ENCODE results near the gene CDCA5. TPM values are rescaled to one million over a fixed set of nuclear protein-coding genes. Genes with fewer than 3 reads are reported as not detected.
"Not testable (repeated sequence)": the region's sequence is repeated elsewhere in the genome, so short reads cannot be mapped to it uniquely, and the experiment has no call there.

Gene CDCA5
- total RNA-seq, 1 experiment from 2014 or later: 90.2 TPM

GRCh38 chr11:65125197-65126056 is 41.6 kb upstream of the CDCA5 start:
- H3K9me3 ChIP-seq (replicated peaks): no peaks in the 10 kb centered on the region
- no peaks in the 10 kb centered on the region for H3K27me3 ChIP-seq (replicated peaks)
- H3K4me1 ChIP-seq (replicated peaks): peaks cover 12% of the 10 kb centered on the region
- no peak for DNase-seq (ENCODE audit: low read depth in 1 of 2, low spot score in 2 of 2)
- no peak overlapping the region for H3K4me3 ChIP-seq
- peaks cover 88% of the 10 kb centered on the region for H3K36me3 ChIP-seq
- no peak overlapping the region for H3K27ac ChIP-seq

DNA sequence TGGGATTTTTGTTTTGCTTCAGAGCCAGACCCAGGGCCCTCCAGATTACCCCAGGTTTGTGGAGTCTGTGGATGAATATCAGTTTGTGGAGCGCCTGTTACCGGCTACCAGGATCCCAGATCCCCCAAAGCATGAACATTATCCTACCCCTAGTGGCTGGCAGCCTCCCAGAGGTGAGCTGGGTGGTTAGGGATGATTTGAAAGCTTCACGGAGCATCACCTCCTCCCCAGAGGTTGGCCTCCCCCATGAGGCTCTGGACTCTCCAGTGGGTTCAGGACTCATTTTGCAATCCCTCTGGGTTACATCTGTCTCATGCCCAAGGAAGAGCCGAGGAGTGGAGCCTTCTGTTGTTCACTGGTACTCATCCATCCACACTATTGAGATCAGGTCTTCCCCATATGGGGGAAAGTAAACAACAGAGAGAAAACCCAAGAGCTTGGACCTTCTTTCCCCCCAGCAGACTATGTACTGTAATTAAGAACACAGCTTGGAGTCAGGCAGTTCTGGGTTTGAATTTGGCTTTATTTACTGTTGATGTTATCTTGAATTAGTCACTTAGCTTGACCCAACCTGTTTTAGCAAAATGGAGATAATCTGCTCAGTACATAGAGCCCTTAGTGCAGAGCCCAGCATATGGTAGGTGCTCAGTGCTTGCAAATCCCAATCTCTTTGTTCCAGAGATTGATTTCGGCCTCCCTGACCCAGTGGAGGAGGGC is 40.8 kb upstream of the CDCA5 start:
- peaks cover 89% of the 10 kb centered on the region for H3K36me3 ChIP-seq
- H3K9me3 ChIP-seq (replicated peaks): no peaks in the 10 kb centered on the region
- no peak overlapping the region for H3K27ac ChIP-seq
- H3K4me3 ChIP-seq: no peak overlapping the region
- DNase-seq (ENCODE audit: low read depth in 1 of 2, low spot score in 2 of 2): no peak
- H3K4me1 ChIP-seq (replicated peaks): peaks cover 12% of the 10 kb centered on the region
- H3K27me3 ChIP-seq (replicated peaks): no peaks in the 10 kb centered on the region

DNA sequence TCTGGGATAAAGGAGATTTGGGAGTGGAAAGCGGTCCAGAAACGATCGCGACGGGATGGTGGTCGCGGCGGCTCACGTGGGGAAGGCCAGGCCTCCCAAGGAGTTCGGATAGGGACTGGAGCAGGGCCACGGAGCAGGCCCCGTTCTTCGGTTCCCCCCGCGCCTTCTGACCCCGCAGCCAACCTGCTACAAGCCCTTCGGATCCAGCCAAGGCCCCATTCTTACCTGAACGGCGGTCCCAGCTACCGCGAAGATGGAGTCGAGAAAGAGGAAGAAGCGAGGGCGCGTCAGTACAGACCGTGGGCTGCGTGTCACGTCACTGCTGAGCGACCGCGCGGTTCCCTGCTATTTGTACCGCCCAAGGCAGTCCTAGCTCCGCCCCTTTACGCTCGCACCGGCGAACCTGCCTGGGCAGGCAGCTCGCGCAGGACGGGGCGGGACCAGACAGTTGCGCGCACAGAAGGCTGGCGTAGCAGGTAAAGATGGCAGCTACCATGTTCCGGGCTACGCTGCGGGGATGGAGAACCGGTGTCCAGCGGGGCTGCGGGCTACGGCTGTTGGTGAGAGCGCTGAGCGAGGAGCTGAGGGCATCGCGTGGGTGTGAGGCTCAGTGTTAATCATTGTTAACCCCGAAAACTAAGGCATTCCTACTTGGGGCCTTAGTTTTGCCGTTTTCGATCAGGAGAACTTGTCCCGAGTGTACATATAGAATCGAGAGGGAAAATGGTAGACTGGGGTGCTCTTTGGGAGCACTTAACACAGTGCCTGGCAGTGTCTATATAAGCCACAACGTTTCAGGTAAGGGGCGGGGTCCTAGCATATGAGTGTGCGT is 38.2 kb upstream of the CDCA5 start, which contains the start of the genes FAU and MRPL49:
Gene FAU, minus strand, starts transcription at position 270 of the 832 bp plus-strand sequence. CDS start 321 bp downstream, outside the sequence.
Gene MRPL49, plus strand, starts transcription at position 457 of the 832 bp plus-strand sequence. Its CDS starts 26 bp downstream, at position 483.
- peak; percentile 94 to 100 for DNase-seq (ENCODE audit: low read depth in 1 of 2, low spot score in 2 of 2)
- Histone ChIP-seq H3K4me3 (peak within 1 kb of the TSS; percentile 71), H3K4me1 (replicated peaks) (peaks cover 12% of the 10 kb centered on the region), H3K9me3 (replicated peaks) (no peaks in the 10 kb centered on the region), H3K36me3 (peaks cover 86% of the 10 kb centered on the region), H3K27me3 (replicated peaks) (no peaks in the 10 kb centered on the region), H3K27ac (peak within 1 kb of the TSS; percentile 49)

GRCh38 chr11:65121447-65121864 is 37.6 kb upstream of the CDCA5 start:
- H3K9me3 ChIP-seq (replicated peaks): no peaks in the 10 kb centered on the region
- H3K27me3 ChIP-seq (replicated peaks): no peaks in the 10 kb centered on the region
- peaks cover 18% of the 10 kb centered on the region for H3K4me1 ChIP-seq (replicated peaks)
- peak in 1 of 2 experiments; percentile 66 for DNase-seq (ENCODE audit: low read depth in 1 of 2, low spot score in 2 of 2)
- H3K27ac ChIP-seq: peak overlapping the region; percentile 49
- peak overlapping the region; percentile 71 for H3K4me3 ChIP-seq
- H3K36me3 ChIP-seq: peaks cover 86% of the 10 kb centered on the region

- Histone ChIP-seq H3K4me1 (replicated peaks) (peaks cover 23% of the 10 kb centered on the region), H3K9me3 (replicated peaks) (no peaks in the 10 kb centered on the region), H3K4me3 (peak overlapping the region; percentile 71), H3K27me3 (replicated peaks) (no peaks in the 10 kb centered on the region), H3K27ac (no peak overlapping the region), H3K36me3 (peaks cover 86% of the 10 kb centered on the region)
- no peak for DNase-seq (ENCODE audit: low read depth in 1 of 2, low spot score in 2 of 2)
Measured at GRCh38 chr11:65120831-65121230, 37.0 kb upstream of the CDCA5 start.

GRCh38 chr11:65119670-65119995 is 35.8 kb upstream of the CDCA5 start:
- no peak for DNase-seq (ENCODE audit: low read depth in 1 of 2, low spot score in 2 of 2)
- Histone ChIP-seq H3K27me3 (replicated peaks) (no peaks in the 10 kb centered on the region), H3K9me3 (replicated peaks) (no peaks in the 10 kb centered on the region), H3K4me1 (replicated peaks) (peaks cover 23% of the 10 kb centered on the region), H3K36me3 (peaks cover 81% of the 10 kb centered on the region), H3K4me3 (no peak overlapping the region), H3K27ac (no peak overlapping the region)

DNA sequence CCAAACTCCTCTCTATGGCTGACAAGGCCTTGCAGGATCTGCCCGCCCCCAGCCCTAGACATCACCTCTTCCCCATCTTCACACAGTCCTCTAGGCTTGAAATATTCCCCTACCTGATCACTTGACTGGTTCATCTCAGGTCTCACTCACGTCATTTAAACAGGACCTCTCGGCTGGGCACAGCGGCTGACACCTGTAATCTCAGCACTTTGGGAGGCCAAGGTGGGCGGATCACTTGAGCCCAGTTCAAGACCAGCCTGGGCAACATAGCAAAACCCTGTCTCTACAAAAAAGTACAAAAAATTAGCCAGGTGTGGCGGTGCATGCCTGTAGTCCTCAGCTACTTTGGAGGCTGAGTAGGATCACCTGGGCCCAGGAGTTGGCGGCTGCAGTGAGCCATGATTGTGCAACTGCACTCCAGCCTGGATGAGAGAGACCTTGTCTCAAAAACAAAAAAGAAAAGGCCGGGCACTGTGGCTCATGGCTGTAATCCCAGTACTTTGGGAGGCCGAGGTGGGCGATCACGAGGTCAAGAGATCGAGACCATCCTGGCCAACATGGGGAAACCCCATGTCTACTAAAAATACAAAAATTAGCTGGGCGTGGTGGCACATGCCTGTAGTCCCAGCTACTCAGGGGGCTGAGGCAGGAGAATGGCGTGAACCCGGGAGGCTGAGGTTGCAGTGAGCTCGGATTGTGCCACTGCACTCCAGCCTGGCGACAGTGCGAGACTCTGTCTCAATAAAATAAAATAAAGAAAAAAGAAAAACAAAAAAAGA is 35.2 kb upstream of the CDCA5 start:
- H3K27ac ChIP-seq: not testable (repeated sequence)

DNA sequence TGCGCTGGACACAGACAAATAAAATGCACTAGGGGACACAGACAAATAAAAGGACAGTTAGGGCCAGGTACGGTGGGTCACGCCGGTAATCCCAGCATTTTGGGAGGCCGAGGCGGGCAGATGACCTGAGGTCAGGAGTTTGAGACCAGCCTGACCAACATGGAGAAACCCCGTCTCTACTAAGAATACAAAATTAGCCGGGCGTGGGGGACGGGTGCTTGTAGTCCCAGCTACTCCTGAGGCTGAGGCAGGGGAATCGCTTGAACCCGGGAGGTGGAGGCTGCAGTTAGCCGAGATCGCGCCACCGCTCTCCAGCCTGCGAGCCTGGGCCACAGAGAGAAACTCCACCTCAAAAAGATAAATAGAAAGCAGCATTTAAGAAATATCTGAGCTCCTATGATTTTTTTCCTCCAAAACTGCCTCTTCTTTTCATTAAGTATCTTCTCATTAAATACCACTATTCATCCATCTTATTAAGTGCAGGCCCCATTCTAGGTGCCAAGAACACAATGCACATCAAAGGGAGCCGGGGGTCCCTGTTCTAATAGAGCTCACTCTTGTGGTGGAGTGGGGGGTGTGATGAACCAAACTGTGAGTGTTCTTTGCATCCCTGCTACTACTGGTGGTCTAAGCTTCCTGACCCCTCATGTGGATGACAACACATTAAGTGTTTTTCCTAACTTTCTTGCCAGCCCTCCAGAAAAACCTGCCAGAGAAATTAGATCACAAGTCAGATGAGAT is 34.4 kb upstream of the CDCA5 start:
- Histone ChIP-seq H3K36me3 (peaks cover 71% of the 10 kb centered on the region), H3K27me3 (replicated peaks) (no peaks in the 10 kb centered on the region), H3K4me3 (peak overlapping the region; percentile 66; the same call in 1 of the 2 replicates), H3K27ac (no peak overlapping the region), H3K4me1 (replicated peaks) (peaks cover 23% of the 10 kb centered on the region), H3K9me3 (replicated peaks) (no peaks in the 10 kb centered on the region)
- DNase-seq (ENCODE audit: low read depth in 1 of 2, low spot score in 2 of 2): no peak

More for the DNA sequence above, 35.2 kb upstream of the CDCA5 start:
- Histone ChIP-seq H3K36me3 (peaks cover 75% of the 10 kb centered on the region), H3K4me1 (replicated peaks) (peaks cover 23% of the 10 kb centered on the region)
- not testable (repeated sequence) for H3K9me3 ChIP-seq (replicated peaks); DNase-seq (ENCODE audit: low read depth in 1 of 2, low spot score in 2 of 2); H3K4me3 ChIP-seq; H3K27me3 ChIP-seq (replicated peaks)

GRCh38 chr11:65117206-65118096 is 33.6 kb upstream of the CDCA5 start, which contains the start of gene ZNHIT2:
TSS of gene ZNHIT2 (minus strand) at chr11:65117701. CDS start at chr11:65117653, 48 bp downstream.
- peak; percentile 100 for DNase-seq (ENCODE audit: low read depth in 1 of 2, low spot score in 2 of 2)
- Histone ChIP-seq H3K27me3 (replicated peaks) (peaks cover 6% of the 10 kb centered on the region), H3K27ac (peak within 1 kb of the TSS; percentile 4), H3K9me3 (replicated peaks) (no peaks in the 10 kb centered on the region), H3K36me3 (peaks cover 67% of the 10 kb centered on the region), H3K4me3 (peak within 1 kb of the TSS; percentile 66), H3K4me1 (replicated peaks) (peaks cover 25% of the 10 kb centered on the region)

GRCh38 chr11:65116370-65117205 is 32.7 kb upstream of the CDCA5 start:
- Histone ChIP-seq H3K9me3 (replicated peaks) (no peaks in the 10 kb centered on the region), H3K27me3 (replicated peaks) (peaks cover 14% of the 10 kb centered on the region), H3K27ac (peak overlapping the region; percentile 4), H3K4me1 (replicated peaks) (peaks cover 33% of the 10 kb centered on the region), H3K36me3 (peaks cover 61% of the 10 kb centered on the region), H3K4me3 (peak overlapping the region; percentile 66)
- peak; percentile 36 to 67 for DNase-seq (ENCODE audit: low read depth in 1 of 2, low spot score in 2 of 2)

Data from SJSA1 (cell line).